HG03571 (cell line): ENCODE results near the gene NCAPD2.
"Not testable (repeated sequence)": the region's sequence is repeated elsewhere in the genome, so short reads cannot be mapped to it uniquely, and the experiment has no call there.

Experiments used
- ATAC-seq: cut with Tn5 transposase; IDR thresholded peaks from one replicate; pipeline ENCODE4 v1.9.1; 2021; ENCODE audit not compliant: unreplicated experiment

Gene NCAPD2

DNA sequence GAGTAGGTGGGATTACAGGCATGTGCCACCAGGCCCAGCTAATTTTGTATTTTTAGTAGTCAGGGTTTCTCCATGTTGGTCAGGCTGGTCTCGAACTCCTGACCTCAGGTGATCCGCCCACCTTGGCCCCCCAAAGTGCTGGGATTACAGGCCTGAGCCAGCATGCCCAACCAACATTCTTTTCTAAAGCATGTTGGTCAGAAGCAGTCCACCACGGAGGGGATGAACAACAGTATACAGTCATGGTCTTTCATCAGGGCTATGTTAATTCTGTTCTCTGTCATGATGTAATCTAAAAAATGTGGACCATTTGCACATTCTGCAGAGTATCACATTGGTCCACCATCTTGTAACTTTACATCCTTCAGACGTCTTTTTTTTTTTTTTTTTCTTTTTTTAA lies 4.5 kb upstream of the NCAPD2 start:
- ATAC-seq = no peak

DNA sequence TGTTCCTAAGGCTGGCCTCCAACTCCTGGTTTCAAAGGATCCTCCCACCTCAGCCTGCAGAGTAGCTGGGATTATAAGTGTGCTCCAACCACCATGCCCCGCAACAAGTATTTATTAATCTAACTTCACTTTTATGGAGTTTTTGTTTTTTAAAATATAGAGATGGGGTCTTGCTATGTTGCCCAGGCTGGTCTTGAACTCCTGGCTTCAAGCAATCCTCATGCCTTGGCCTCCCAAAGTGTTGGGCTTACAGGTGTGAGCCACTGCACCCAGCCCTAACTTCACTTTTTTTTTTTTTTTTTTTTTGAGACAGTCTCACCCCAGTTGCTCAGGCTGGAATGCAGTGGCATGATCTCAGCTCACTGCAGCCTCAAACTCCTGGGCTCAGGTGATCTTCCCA lies 3.2 kb upstream of the NCAPD2 start:
- not testable (repeated sequence) for ATAC-seq

DNA sequence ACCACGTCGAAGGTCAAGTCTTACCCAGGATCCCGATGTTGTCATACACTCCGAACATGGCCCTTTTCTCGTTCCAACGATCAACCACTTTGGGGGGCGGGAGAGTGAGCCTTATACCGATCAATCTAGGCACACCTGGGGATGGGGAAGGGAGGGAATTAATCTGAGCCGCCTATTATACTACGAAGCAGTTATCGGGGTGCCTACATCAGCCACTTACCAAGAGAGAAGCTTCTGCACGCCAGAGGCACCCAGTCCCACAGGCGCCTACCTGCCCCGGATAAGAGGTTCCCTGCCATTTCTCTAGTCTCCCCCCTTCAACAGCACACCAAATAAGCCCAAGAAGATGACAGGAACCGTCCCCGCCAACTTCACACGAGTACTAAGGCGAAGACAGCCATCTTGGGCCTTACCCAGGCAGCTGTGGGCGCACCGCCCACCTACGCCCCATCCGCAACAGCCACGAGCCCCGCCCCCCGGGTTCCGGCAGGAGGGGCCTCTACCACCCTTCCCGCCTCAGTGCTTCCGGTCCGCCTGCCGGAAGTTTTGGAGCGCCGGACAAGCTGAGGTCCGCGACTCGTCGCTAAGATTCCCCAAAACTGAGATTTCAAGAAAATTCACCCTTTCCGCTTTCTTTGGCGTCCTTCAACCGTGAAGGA lies 935 bp upstream of the NCAPD2 start, which contains the start of gene MRPL51:
TSS of gene MRPL51 (minus strand) at position 425 of the 659 bp plus-strand sequence. CDS start at position 299, 126 bp downstream.
- peak; percentile 60 for ATAC-seq

DNA sequence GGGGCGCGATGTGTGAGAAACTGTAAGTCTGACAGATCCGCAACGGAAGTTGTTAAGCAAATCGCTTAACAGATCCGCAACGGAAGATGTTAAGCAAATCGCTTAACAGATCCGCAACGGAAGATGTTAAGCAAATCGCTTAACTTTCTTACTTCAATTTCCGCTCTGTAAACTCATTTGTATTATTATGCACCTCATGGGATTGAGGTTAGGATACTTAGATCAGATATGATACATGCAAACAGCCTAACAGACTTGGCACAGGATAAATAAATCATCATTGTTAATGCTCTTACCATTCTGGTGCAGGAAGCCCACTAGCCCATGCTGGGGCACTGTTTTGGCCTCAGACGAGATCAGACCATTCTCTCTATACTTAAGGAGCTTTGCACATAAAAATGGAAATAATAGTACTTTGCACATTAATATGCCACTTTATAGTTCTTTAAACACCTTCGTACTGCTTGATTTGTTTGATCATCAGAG lies 399 bp downstream of the NCAPD2 start:
- peak; percentile 29 for ATAC-seq

DNA sequence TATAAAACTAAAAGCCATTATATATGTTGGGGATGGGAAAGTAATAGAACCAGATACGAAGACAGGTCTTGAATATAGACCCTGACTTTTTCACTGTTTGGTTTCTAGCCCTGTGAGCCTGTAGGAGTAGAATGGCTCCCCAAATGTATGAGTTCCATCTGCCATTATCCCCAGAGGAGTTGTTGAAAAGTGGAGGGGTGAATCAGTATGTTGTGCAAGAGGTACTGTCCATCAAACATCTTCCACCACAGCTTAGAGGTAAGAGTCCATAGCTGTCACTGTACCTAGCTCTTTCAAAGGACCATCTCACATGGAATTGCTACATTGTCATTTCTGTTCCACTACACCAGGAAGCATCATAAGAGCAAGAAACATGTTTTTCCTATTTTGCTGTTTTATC lies 1.1 kb downstream of the NCAPD2 start:
- no peak for ATAC-seq

DNA sequence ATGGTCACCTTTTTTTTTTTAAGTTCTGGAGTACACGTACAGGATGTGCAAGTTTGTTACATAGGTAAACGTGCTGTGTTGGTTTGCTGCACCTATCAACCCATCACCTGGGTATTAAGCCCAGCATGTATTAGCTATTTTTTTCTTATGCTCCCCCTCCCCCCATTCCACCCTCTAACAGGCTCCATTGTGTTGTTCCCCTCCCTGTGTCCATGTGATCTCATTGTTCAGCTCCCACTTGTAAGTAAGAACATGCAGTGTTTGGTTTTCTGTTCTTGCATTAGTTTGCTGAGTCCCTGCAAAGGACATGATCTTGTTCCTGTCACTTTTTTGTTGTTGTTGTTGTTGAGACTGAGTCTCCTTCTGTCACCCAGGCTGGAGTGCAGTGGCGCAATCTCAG lies 3.4 kb downstream of the NCAPD2 start:
- ATAC-seq = not testable (repeated sequence)

DNA sequence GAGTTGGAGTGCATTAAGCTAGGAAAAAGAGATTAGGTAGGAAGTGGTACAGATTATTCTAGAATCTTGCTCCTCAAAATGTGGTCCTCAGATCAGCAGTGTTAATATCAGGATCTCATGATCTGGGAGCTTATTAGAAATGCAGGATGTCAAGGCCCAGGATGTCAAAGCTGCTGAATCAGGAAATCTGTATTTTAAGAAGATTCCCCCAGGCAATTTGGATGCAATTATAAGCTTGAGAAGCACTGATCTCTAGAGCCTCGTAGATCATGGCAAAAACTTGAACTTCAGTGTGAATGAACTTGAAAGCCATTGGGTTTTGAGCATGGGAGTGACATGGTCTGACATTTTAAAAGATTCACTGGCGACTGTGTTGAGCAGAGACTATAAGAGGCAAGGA lies 6.6 kb downstream of the NCAPD2 start:
- no peak for ATAC-seq

DNA sequence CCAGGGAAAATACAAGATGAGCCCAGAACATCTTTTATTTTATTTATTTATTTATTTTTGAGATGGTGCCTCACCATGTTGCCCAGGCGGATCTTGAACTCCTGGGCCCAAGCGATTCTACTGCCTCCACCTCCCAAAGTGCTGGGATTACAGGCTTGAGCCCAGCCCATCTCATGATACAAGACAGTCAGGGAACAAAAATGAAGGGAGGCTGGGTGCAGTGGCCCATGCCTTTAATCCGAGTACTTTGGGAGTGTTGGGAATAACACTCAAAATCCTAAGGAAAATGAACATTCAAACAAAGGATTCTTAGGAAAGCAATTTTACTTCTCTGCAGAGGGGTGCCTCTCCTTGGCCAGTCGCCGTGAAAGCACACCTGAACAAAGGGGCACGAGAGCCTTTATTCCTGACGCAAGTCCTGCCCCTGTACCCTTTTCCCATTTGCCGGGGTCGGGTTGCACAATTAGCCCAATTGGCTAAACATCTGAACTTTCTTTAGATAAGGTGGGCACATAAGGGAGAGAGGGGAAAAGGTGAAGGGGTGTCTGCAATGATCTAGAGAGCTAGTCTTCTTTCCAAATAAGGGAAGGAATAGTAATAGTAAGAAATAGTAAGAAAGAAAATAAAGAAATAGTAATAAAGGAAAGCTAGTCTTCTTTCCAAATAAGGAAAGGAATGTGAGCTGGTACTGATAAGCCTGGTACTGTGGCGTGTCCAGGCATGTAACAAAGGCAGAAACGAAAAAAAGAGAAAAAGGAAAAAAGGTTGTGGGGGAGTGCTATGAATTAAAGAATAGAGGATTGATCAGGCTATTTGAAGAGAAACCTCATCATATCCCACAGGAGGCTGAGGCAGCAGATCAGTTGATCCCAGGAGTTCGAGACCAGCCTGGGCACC lies 13.4 kb downstream of the NCAPD2 start:
- ATAC-seq = no peak

DNA sequence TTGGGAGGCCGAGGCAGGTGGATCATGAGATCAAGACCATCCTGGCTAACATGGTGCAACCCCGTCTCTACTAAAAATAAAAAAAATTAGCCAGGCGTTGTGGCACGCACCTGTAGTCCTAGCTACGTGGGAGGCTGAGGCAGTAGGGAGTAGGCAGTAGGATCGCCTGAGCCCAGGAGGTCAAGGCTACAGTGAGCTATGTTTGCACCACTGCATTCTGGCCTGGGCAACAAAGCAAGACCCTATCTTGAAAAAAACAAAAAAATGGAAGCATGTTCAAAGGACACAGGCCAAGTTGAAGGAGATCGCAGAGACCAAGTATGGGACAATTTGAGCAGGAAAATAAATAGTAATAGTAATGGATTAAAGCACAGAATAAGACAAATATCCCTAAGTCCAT lies 14.2 kb downstream of the NCAPD2 start:
- no peak for ATAC-seq

DNA sequence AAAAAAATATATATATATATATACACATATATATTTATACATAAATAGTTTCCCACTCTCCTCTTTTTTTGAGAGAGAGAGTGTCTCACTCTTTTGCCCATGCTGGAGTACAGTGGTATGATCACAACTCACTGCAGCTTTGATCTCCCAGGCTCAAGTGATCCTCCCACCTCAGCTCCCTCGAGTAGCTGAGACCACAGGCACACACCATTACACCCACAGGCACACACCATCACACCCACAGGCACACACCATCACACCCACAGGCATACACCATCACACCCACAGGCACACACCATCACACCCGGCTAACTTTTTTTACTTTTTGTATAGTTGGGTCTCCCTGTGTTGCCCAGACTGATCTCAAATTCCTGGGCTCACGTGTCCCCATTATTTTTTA lies 26.3 kb downstream of the NCAPD2 start:
- ATAC-seq = no peak

DNA sequence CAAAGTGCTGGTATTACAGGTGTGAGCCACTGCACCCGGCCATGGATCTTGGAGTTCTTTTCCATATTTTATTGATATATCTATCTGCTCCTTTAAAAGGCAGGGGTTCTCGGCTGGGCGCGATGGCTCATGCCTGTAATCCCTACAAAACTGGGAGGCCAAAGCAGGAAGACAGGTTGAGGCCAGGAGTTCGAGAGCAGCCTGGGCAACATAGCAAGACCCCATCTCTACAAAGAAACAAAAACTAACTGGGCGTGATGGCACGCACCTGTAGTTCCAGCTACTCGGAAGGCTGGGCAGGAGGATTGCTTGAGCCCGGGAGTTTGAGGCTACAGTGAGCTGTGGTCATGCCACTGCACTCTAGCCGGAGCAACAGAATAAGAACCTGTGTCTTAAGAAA lies 28.3 kb downstream of the NCAPD2 start:
- ATAC-seq = no peak

DNA sequence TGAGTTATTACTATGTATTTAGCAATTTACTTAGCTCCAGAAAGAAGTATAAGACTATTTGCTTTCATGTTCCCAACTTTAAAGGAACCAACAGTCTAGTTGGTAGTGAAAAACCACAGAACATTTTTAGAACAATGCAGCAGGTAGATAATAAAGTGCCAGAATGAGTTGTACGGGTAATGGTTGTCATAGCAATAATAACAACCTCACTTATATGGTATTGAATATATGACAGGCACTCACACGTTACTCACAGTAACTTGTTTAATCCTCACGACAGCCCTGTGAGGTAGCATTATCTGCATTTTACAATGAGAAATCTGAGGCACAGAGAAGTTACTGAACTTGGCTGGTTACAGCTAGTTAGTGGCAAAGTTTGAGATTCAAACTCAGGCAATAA lies 29.8 kb downstream of the NCAPD2 start:
- ATAC-seq = no peak

DNA sequence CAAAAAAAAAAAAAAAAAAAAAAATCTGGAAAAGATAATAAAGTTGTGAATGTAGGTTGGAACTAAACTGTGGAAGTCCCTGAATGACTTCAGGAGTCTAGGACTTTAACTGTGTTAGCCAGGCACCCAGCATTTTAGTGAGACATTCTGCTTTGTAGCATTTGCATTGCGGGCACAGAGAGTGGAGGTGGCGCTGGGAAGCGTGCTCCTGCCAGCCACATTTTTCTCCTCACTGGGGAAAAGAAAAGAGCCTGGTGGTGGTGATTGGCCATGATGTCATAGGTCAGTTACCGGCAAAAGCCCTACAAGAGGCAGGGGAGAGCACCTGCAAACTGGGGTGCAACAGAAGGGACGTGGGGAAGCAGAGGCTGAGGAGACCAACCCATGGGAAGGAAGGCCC lies 30.7 kb downstream of the NCAPD2 start:
- ATAC-seq = no peak

DNA sequence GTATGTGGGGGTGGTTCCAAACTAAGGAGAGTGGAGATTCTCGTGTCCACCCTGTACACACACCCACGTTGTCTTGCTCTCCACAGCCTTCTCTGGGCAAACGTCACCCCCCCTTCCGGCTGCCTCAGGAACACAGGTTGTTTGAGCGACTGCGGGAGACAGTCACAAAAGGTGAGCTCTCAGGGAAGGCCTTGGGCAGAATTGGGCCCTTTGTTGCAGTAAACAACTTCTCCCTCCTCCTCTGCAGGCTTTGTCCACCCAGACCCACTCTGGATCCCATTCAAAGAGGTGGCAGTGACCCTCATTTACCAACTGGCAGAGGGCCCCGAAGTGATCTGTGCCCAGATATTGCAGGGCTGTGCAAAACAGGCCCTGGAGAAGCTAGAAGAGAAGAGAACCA lies 32.3 kb downstream of the NCAPD2 start:
- no peak for ATAC-seq

DNA sequence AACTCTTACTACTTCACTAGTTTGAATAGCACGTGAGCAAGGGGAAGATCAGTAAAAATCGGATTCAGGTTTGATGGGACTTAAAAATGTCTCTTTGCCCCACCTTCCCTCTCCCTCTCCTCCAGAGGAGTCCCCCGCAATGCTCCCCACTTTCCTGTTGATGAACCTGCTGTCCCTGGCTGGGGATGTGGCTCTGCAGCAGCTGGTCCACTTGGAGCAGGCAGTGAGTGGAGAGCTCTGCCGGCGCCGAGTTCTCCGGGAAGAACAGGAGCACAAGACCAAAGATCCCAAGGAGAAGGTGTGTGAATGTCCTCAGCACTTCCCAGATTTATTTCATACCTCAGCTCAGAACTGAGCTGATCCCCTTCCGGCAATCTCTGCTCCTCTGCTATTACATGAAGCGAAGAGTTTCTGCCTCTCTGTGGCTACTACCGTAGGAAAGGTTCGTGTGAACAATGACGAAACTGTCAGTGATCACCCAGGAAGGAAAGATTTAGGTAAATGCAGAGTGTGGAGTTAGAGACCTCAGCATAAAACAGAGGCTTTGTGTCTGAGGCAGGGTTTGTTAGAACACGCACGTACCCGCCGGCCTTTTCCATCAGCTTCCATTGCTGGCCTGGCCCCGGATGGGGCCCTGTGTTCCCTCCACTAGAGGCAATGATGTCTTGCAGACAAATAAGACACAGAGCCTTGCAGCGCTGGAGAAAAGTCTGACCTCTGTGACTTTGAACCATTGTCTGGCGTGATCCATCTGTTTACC lies 33.0 kb downstream of the NCAPD2 start:
- no peak for ATAC-seq

DNA sequence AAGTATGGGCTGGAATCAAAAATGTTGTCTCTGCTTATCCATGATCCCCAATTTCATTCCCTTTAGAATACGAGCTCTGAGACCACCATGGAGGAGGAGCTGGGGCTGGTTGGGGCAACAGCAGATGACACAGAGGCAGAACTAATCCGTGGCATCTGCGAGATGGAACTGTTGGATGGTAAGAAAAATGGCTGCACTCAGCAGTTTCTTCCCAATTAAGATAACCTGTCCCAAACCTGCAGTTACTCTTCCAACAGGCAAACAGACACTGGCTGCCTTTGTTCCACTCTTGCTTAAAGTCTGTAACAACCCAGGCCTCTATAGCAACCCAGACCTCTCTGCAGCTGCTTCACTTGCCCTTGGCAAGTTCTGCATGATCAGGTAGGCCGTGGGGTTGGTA lies 33.8 kb downstream of the NCAPD2 start:
- no peak for ATAC-seq

DNA sequence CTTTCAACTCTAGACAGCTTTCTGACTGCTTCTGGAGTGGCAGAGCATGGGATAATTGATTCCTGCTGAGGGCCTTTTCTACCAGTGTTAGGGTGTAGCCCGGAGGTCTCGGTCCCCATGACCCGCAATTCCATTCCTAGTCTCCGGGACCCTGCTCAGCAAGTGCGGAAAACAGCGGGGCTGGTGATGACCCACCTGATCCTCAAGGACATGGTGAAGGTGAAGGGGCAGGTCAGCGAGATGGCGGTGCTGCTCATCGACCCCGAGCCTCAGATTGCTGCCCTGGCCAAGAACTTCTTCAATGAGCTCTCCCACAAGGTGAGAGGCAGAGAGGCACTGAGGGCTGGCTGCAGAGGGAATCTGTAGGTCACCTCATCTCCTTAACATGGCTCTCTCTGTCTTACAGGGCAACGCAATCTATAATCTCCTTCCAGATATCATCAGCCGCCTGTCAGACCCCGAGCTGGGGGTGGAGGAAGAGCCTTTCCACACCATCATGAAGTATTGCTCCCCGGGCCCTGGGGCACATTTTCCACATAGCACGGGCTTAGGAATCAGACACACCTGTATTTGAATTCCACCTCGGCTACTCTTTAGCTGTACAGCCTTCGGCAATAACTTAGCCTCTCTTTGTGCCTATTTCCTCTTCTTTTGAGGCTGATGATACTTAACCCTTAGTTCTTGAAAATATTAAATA lies 34.8 kb downstream of the NCAPD2 start:
- no peak for ATAC-seq

DNA sequence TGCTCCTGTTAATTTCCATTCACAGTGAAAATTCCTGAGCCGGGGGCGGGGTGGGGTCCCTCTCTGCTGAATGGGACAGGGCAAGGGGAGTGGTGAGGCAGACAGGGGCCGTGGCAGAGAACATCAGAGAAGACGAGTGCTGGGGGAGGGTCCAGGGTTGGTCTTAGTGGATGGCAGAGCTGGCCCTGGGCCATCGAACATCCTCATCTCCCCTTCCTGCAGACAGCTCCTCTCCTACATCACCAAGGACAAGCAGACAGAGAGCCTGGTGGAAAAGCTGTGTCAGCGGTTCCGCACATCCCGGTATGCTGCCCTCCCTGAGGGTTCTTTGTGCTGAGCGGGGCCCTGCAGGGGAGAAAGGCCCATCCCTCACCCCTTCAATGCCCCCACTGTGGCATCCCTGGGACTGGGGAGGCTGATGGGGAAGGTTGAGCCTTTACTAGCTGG lies 35.4 kb downstream of the NCAPD2 start:
- ATAC-seq = no peak

DNA sequence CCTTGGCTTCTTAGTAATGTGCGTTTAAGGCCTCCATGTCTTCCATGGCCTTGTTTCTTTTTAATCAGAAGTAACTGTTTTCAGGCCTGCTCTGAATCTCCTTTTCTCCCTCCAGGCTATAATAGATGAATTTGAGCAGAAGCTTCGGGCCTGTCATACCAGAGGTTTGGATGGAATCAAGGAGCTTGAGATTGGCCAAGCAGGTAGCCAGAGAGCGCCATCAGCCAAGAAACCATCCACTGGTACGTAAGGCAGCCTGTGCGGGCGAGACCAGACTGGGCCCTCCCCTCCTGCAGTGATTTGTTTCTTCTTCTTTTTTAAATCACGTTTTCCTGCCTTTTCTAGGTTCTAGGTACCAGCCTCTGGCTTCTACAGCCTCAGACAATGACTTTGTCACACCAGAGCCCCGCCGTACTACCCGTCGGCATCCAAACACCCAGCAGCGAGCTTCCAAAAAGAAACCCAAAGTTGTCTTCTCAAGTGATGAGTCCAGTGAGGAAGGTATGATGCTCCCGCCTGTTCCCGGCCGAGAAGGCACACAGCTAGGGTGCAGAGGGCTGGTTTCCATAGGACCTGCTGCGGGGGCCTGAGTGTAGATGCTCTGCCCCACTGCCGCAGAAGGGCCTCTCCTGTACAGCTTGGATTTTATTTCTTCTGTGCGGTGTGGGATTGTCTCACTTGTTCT lies 36.8 kb downstream of the NCAPD2 start:
- no peak for ATAC-seq
